ENCODE data around the gene KEAP1.

DNA sequence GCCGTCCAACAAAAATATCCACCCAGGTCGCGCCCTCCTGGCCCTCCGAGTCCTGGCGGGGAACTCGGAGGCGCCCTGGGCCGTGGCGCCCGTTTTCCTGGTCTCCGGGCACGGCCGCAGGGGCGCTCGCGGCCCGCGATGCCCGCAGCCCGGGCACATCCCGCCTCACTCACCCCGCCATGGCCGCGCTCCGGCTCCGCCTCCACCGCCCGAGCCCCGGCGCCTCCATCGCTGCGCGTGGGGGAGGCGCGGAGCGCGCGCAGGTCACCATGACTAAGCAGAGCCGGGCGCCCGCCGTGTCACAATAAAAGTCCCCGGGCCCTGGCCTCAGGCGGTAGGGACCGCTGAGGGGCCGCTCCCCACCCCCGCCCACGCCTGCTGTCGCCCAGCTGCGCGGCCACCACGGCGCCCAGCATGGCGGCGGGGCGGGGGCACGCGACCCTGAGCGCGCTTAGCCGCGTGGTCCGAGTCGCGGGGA is 593 bp downstream of the KEAP1 start:
- TF ChIP-seq HCFC1 (IDR thresholded peaks at IDR 0.05; ENCODE audit: low read depth, low read length) (peak; percentile 35; the same call in 1 of the 2 replicates), TBL1XR1 (IDR thresholded peaks at IDR 0.05; ENCODE audit: borderline replicate concordance, low read length, partially characterized antibody) (no peak), KDM1A (CRISPR knock-in tag; IDR thresholded peaks at IDR 0.05) (no peak), HDAC6 (IDR thresholded peaks at IDR 0.05; ENCODE audit: low read depth, low read length) (no peak), YY1 (IDR thresholded peaks at IDR 0.05; ENCODE audit: insufficient read depth, insufficient replicate concordance, low read depth, low read length) (peak; percentile 97), ZNF549 (CRISPR knock-in tag; IDR thresholded peaks at IDR 0.05) (no peak), HMGXB3 (CRISPR knock-in tag; IDR thresholded peaks at IDR 0.05; ENCODE audit: borderline replicate concordance) (no peak), HNRNPL (IDR thresholded peaks at IDR 0.05; ENCODE audit: low read depth, low read length) (no peak), FLYWCH1 (CRISPR knock-in tag; IDR thresholded peaks at IDR 0.05) (0 out of 2 replicates have a peak, but pooled peaks have one; percentile 47), ZNF335 (CRISPR knock-in tag; IDR thresholded peaks at IDR 0.05) (0 out of 2 replicates have a peak, but pooled peaks have one; percentile 39), SIN3A (IDR thresholded peaks at IDR 0.05; ENCODE audit: borderline replicate concordance, low read depth, low read length) (peak; percentile 40; the same call in 1 of the 2 replicates), RXRA (CRISPR knock-in tag; IDR thresholded peaks at IDR 0.05) (no peak; the same call in 1 of the 2 replicates), NFYB (CRISPR knock-in tag; IDR thresholded peaks at IDR 0.05) (peak; percentile 23; the same call in 1 of the 2 replicates)
- TF ChIP-seq, protein P1, sequence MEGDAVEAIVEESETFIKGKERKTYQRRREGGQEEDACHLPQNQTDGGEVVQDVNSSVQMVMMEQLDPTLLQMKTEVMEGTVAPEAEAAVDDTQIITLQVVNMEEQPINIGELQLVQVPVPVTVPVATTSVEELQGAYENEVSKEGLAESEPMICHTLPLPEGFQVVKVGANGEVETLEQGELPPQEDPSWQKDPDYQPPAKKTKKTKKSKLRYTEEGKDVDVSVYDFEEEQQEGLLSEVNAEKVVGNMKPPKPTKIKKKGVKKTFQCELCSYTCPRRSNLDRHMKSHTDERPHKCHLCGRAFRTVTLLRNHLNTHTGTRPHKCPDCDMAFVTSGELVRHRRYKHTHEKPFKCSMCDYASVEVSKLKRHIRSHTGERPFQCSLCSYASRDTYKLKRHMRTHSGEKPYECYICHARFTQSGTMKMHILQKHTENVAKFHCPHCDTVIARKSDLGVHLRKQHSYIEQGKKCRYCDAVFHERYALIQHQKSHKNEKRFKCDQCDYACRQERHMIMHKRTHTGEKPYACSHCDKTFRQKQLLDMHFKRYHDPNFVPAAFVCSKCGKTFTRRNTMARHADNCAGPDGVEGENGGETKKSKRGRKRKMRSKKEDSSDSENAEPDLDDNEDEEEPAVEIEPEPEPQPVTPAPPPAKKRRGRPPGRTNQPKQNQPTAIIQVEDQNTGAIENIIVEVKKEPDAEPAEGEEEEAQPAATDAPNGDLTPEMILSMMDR (CRISPR knock-in tag; IDR thresholded peaks at IDR 0.05): peak; percentile 8; the same call in 1 of the 2 replicates

All from HepG2 (cell line).